Measurements from ENCODE around the gene RIC8A.
A peak's percentile ranks its signal among the peaks of the same experiment; 100 is the strongest.

The RIC8A gene

GRCh38 chr11:204587-205109 is 2.9 kb upstream of the RIC8A start:
- Histone ChIP-seq H3K9me3 (ENCODE audit: control insufficient read depth, low read length) (no peaks in the 10 kb centered on the region), H3K4me1 (ENCODE audit: control insufficient read depth, insufficient read depth, low read length) (peaks cover 5% of the 10 kb centered on the region), H3K27me3 (ENCODE audit: control insufficient read depth, insufficient read depth, low read length, poor library complexity, severe bottlenecking) (no peaks in the 10 kb centered on the region), H3K27ac (ENCODE audit: insufficient read depth, low read depth, low read length, poor library complexity, severe bottlenecking) (no peak overlapping the region), H3K4me3 (ENCODE audit: insufficient read depth, low read depth, low read length) (no peak overlapping the region), H3K36me3 (ENCODE audit: control insufficient read depth, insufficient read depth, low read length) (no peaks in the 10 kb centered on the region)
- WGBS, 2 experiments, result 86 to 89% methylated on average over 11 to 12 of the region's 12 CpGs

GRCh38 chr11:205221-206001 is 2.1 kb upstream of the RIC8A start:
- H3K9me3 ChIP-seq (ENCODE audit: control insufficient read depth, low read length), result no peaks in the 10 kb centered on the region
- no peak overlapping the region for H3K27ac ChIP-seq (ENCODE audit: insufficient read depth, low read depth, low read length, poor library complexity, severe bottlenecking)
- H3K4me3 ChIP-seq (ENCODE audit: insufficient read depth, low read depth, low read length), result no peak overlapping the region
- peaks cover 7% of the 10 kb centered on the region for H3K4me1 ChIP-seq (ENCODE audit: control insufficient read depth, insufficient read depth, low read length)
- 94 to 96% methylated on average over 16 of the region's 16 CpGs for WGBS, 2 experiments
- H3K36me3 ChIP-seq (ENCODE audit: control insufficient read depth, insufficient read depth, low read length), result peaks cover 2% of the 10 kb centered on the region
- no peaks in the 10 kb centered on the region for H3K27me3 ChIP-seq (ENCODE audit: control insufficient read depth, insufficient read depth, low read length, poor library complexity, severe bottlenecking)

GRCh38 chr11:206002-206384 is 1.5 kb upstream of the RIC8A start:
- Histone ChIP-seq H3K9me3 (ENCODE audit: control insufficient read depth, low read length) (no peaks in the 10 kb centered on the region), H3K4me1 (ENCODE audit: control insufficient read depth, insufficient read depth, low read length) (peaks cover 7% of the 10 kb centered on the region), H3K36me3 (ENCODE audit: control insufficient read depth, insufficient read depth, low read length) (peaks cover 7% of the 10 kb centered on the region), H3K27ac (ENCODE audit: insufficient read depth, low read depth, low read length, poor library complexity, severe bottlenecking) (no peak overlapping the region), H3K27me3 (ENCODE audit: control insufficient read depth, insufficient read depth, low read length, poor library complexity, severe bottlenecking) (no peaks in the 10 kb centered on the region), H3K4me3 (ENCODE audit: insufficient read depth, low read depth, low read length) (peak overlapping the region; percentile 84)
- 85 to 86% methylated on average over 7 of the region's 7 CpGs for WGBS, 2 experiments

GRCh38 chr11:206526-207207 is 841 bp upstream of the RIC8A start:
- Histone ChIP-seq H3K27ac (ENCODE audit: insufficient read depth, low read depth, low read length, poor library complexity, severe bottlenecking) (no peak overlapping the region), H3K36me3 (ENCODE audit: control insufficient read depth, insufficient read depth, low read length) (peaks cover 13% of the 10 kb centered on the region), H3K27me3 (ENCODE audit: control insufficient read depth, insufficient read depth, low read length, poor library complexity, severe bottlenecking) (no peaks in the 10 kb centered on the region), H3K9me3 (ENCODE audit: control insufficient read depth, low read length) (no peaks in the 10 kb centered on the region), H3K4me1 (ENCODE audit: control insufficient read depth, insufficient read depth, low read length) (peaks cover 7% of the 10 kb centered on the region), H3K4me3 (ENCODE audit: insufficient read depth, low read depth, low read length) (peak overlapping the region; percentile 84)
- WGBS, 2 experiments, result 12 to 13% methylated on average over 39 of the region's 39 CpGs

GRCh38 chr11:207863-208180 is 314 bp downstream of the RIC8A start:
- H3K9me3 ChIP-seq (ENCODE audit: control insufficient read depth, low read length), result no peaks in the 10 kb centered on the region
- peaks cover 25% of the 10 kb centered on the region for H3K36me3 ChIP-seq (ENCODE audit: control insufficient read depth, insufficient read depth, low read length)
- H3K27me3 ChIP-seq (ENCODE audit: control insufficient read depth, insufficient read depth, low read length, poor library complexity, severe bottlenecking), result no peaks in the 10 kb centered on the region
- H3K4me1 ChIP-seq (ENCODE audit: control insufficient read depth, insufficient read depth, low read length), result peaks cover 7% of the 10 kb centered on the region
- peak overlapping the region; percentile 93 for H3K27ac ChIP-seq (ENCODE audit: insufficient read depth, low read depth, low read length, poor library complexity, severe bottlenecking)
- H3K4me3 ChIP-seq (ENCODE audit: insufficient read depth, low read depth, low read length), result peak overlapping the region; percentile 84
- 1% methylated on average over 27 of the region's 27 CpGs for WGBS, 2 experiments

GRCh38 chr11:208181-208916 is 841 bp downstream of the RIC8A start:
- H3K4me3 ChIP-seq (ENCODE audit: insufficient read depth, low read depth, low read length), result peak overlapping the region; percentile 84
- H3K4me1 ChIP-seq (ENCODE audit: control insufficient read depth, insufficient read depth, low read length), result peaks cover 7% of the 10 kb centered on the region
- peak overlapping the region; percentile 93 for H3K27ac ChIP-seq (ENCODE audit: insufficient read depth, low read depth, low read length, poor library complexity, severe bottlenecking)
- WGBS, 2 experiments, result 0% methylated on average over 57 of the region's 57 CpGs
- no peaks in the 10 kb centered on the region for H3K9me3 ChIP-seq (ENCODE audit: control insufficient read depth, low read length)
- no peaks in the 10 kb centered on the region for H3K27me3 ChIP-seq (ENCODE audit: control insufficient read depth, insufficient read depth, low read length, poor library complexity, severe bottlenecking)
- H3K36me3 ChIP-seq (ENCODE audit: control insufficient read depth, insufficient read depth, low read length), result peaks cover 30% of the 10 kb centered on the region

- peaks cover 7% of the 10 kb centered on the region for H3K4me1 ChIP-seq (ENCODE audit: control insufficient read depth, insufficient read depth, low read length)
- 2% methylated on average over 26 of the region's 26 CpGs for WGBS, 2 experiments
- peaks cover 32% of the 10 kb centered on the region for H3K36me3 ChIP-seq (ENCODE audit: control insufficient read depth, insufficient read depth, low read length)
- no peak overlapping the region for H3K27ac ChIP-seq (ENCODE audit: insufficient read depth, low read depth, low read length, poor library complexity, severe bottlenecking)
- peak overlapping the region; percentile 84 for H3K4me3 ChIP-seq (ENCODE audit: insufficient read depth, low read depth, low read length)
- H3K9me3 ChIP-seq (ENCODE audit: control insufficient read depth, low read length), result no peaks in the 10 kb centered on the region
- no peaks in the 10 kb centered on the region for H3K27me3 ChIP-seq (ENCODE audit: control insufficient read depth, insufficient read depth, low read length, poor library complexity, severe bottlenecking)
Measured at GRCh38 chr11:208917-209260, 1.4 kb downstream of the RIC8A start.

- Histone ChIP-seq H3K27me3 (ENCODE audit: control insufficient read depth, insufficient read depth, low read length, poor library complexity, severe bottlenecking) (no peaks in the 10 kb centered on the region), H3K36me3 (ENCODE audit: control insufficient read depth, insufficient read depth, low read length) (peaks cover 36% of the 10 kb centered on the region), H3K27ac (ENCODE audit: insufficient read depth, low read depth, low read length, poor library complexity, severe bottlenecking) (no peak overlapping the region), H3K9me3 (ENCODE audit: control insufficient read depth, low read length) (no peaks in the 10 kb centered on the region), H3K4me3 (ENCODE audit: insufficient read depth, low read depth, low read length) (peak overlapping the region; percentile 84), H3K4me1 (ENCODE audit: control insufficient read depth, insufficient read depth, low read length) (peaks cover 7% of the 10 kb centered on the region)
- 75% methylated on average over 29 of the region's 29 CpGs for WGBS, 2 experiments
Measured at GRCh38 chr11:209275-210121, 2.0 kb downstream of the RIC8A start.

GRCh38 chr11:210122-210802 is 2.8 kb downstream of the RIC8A start:
- Histone ChIP-seq H3K36me3 (ENCODE audit: control insufficient read depth, insufficient read depth, low read length) (peaks cover 36% of the 10 kb centered on the region), H3K4me1 (ENCODE audit: control insufficient read depth, insufficient read depth, low read length) (peaks cover 7% of the 10 kb centered on the region), H3K27me3 (ENCODE audit: control insufficient read depth, insufficient read depth, low read length, poor library complexity, severe bottlenecking) (no peaks in the 10 kb centered on the region), H3K9me3 (ENCODE audit: control insufficient read depth, low read length) (no peaks in the 10 kb centered on the region), H3K4me3 (ENCODE audit: insufficient read depth, low read depth, low read length) (no peak overlapping the region), H3K27ac (ENCODE audit: insufficient read depth, low read depth, low read length, poor library complexity, severe bottlenecking) (no peak overlapping the region)
- WGBS, 2 experiments, result 95 to 97% methylated on average over 9 of the region's 9 CpGs

All from ectodermal cell (in vitro differentiated cells).